ENCODE results near the gene SPATA24. TPM values are rescaled to one million over a fixed set of nuclear protein-coding genes. Genes with fewer than 3 reads are reported as not detected.
"Not testable (repeated sequence)": the region's sequence is repeated elsewhere in the genome, so short reads cannot be mapped to it uniquely, and the experiment has no call there.

The SPATA24 gene
- total RNA-seq, 2 donors from 2014 or later: 18.9 TPM; not detected in 1

DNA sequence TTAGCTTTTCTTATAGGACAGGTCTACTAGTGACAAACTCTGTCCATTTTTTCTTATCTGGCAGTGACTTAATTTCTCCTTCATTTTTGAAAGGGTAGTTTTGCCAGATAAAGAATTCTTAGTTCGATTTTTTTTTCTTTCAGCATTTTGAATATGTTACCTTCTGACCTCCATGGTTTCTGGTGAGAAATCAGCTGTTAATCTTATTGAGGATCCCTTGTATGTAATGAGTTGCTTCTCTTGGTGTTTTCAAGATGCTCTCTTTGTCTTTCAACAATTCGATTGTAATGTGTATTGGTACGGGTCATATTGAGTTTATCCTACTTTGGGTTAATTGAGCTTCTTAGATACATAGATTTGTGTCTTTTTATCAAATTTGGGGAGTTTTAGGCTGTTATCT is 49.7 kb downstream of the SPATA24 start:
- no peaks in the 10 kb centered on the region for H3K36me3 ChIP-seq (replicated peaks in 1 of 2; ENCODE audit: insufficient read depth in 1 of 2, low read depth in 2 of 2)
- no peaks in the 10 kb centered on the region for H3K9me3 ChIP-seq
- 81 to 97% methylated on average over 3 of the region's 3 CpGs for WGBS, 2 donors
- H3K4me1 ChIP-seq: no peaks in the 10 kb centered on the region
- H3K27me3 ChIP-seq: no peaks in the 10 kb centered on the region
- ATAC-seq: no peak
- H3K27ac ChIP-seq: no peak overlapping the region
- DNase-seq: no peak
- TF ChIP-seq CTCF (IDR thresholded peaks at IDR 0.05) (no peak), POLR2A (IDR thresholded peaks at IDR 0.05) (no peak)
- H3K4me3 ChIP-seq: no peak overlapping the region
- intact Hi-C loops (cut with DNase I): no loop called here

DNA sequence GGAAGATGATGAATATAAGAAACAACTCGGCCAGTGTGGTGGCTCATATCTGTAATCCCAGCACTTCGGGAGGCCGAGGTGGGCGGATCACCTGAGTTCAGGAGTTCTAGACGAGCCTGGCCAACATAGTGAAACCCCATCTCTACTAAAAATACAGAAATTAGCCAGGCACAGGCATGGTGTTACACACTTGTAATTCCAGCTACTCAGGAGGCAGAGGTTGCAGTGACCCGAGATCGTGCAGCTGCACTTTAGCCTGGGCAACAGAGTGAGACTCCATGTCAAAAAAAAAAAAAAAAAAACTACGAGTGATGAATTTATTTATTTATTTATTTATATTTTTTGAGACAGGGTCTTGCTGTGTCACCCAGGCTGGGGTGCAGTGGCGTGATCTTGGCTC is 56.0 kb downstream of the SPATA24 start:
- H3K9me3 ChIP-seq; H3K27ac ChIP-seq; intact Hi-C loops (cut with DNase I); H3K27me3 ChIP-seq; ATAC-seq; DNase-seq; H3K36me3 ChIP-seq (replicated peaks in 1 of 2; ENCODE audit: insufficient read depth in 1 of 2, low read depth in 2 of 2); H3K4me3 ChIP-seq: not testable (repeated sequence)
- H3K4me1 ChIP-seq: peaks cover 15% of the 10 kb centered on the region
- 93 to 97% methylated on average over 9 of the region's 9 CpGs for WGBS, 2 donors

Small RNA genes within 50 kb of the gene (small RNA-seq; reads per million reads assigned to genes)
- not detected for gene RNU5B-4P

Other genes starting within 250 kb of the SPATA24 start
- 100 to 1,000 TPM in 1 of 2 donors, 10 to 100 TPM in 1; 57.6 to 124 TPM for gene SIL1, start 205.7 kb downstream of the SPATA24 start, total RNA-seq
- 100 to 1,000 TPM in 1 of 2 donors, 10 to 100 TPM in 1; 99.2 to 160 TPM for gene MATR3, start 110.3 kb downstream of the SPATA24 start, total RNA-seq
- 10 to 100 TPM; 29.0 to 54.2 TPM for gene PAIP2, start 62.2 kb downstream of the SPATA24 start, total RNA-seq
- under 1 TPM; 0.66 to 0.78 TPM for gene SLC23A1, start 20.8 kb downstream of the SPATA24 start, total RNA-seq
- gene MZB1, start 14.2 kb downstream of the SPATA24 start, total RNA-seq: 10 to 100 TPM in 1 of 2 donors, not detected in 1; 12.2 TPM
- gene PROB1, start 9.0 kb downstream of the SPATA24 start, total RNA-seq: 1 to 10 TPM in 1 of 2 donors, under 1 TPM in 1; 0.52 to 1.3 TPM
- gene DNAJC18, start 35.4 kb upstream of the SPATA24 start, total RNA-seq: 1 to 10 TPM; 1.6 to 3.0 TPM
- 1 to 10 TPM; 2.6 to 6.2 TPM for gene ECSCR, start 58.7 kb upstream of the SPATA24 start, total RNA-seq
- not detected for gene SMIM33, start 66.9 kb upstream of the SPATA24 start, total RNA-seq
- 10 to 100 TPM in 1 of 2 donors, 1 to 10 TPM in 1; 6.7 to 24.4 TPM for gene STING1, start 78.7 kb upstream of the SPATA24 start, total RNA-seq
- gene UBE2D2, start 157.2 kb upstream of the SPATA24 start, total RNA-seq: 100 to 1,000 TPM in 1 of 2 donors, 10 to 100 TPM in 1; 38.9 to 102 TPM
- 10 to 100 TPM; 86.6 to 87.7 TPM for gene CXXC5, start 244.3 kb upstream of the SPATA24 start, total RNA-seq

All from body of pancreas (tissue), 4 donors.